B cell (primary cell): ENCODE measurements around the gene SIRPA. TPM values are rescaled to one million over a fixed set of nuclear protein-coding genes. Genes with fewer than 3 reads are reported as not detected.

ENCODE experiments used
- ATAC-seq: fragments of 200-7000 bp; cut with Tn5 transposase; one replicate; pipeline ENCODE4 v1.10.0; 2021; ENCODE audit warnings: low read depth, mild to moderate bottlenecking, moderate number of reproducible peaks, moderate library complexity
- CTCF ChIA-PET: fragments of 350-600 bp; sonication (Branson Sonifier 250); formaldehyde crosslinking; loops from one replicate; lab custom pipeline; 2021; ENCODE audit warnings: antibody characterized with exemption, inconsistent platforms; lab: Charles Lee
- POLR2A ChIA-PET: fragments of 350-600 bp; sonication (Branson Sonifier 250); formaldehyde crosslinking; loops from one replicate; lab custom pipeline; 2021; ENCODE audit warnings: antibody characterized with exemption; lab: Charles Lee
- DNase-seq: peaks from one replicate; pipeline ENCODE4 v3.0.0; 2013
- H2AFZ ChIP-seq: 2 replicates; pipeline ENCODE4 v1.6.1; 2012; ENCODE audit warnings: mild to moderate bottlenecking, low read depth, low read length; ENCODE audit not compliant: insufficient read depth, poor library complexity, severe bottlenecking
- H3K27ac ChIP-seq, 2 donors: 1 replicate in 1 of 2; 2 replicates in 1 of 2; pipeline ENCODE4 v1.5.1; 2012 to 2013; ENCODE audit warnings: low read length in 2 of 2, mild to moderate bottlenecking in 2 of 2, moderate library complexity in 1 of 2
- H3K27me3 ChIP-seq, 4 experiments: fragments of 200-600 bp in 1 of 4; sonication (generic) in 1 of 4; replicated peaks in 1 of 4; 1 replicate in 2 of 4; 2 replicates in 2 of 4; pipeline versions ENCODE4 v1.6.1 to v1.7.0; 2013 to 2016; ENCODE audit warnings: low read length in 3 of 4, mild to moderate bottlenecking in 2 of 4, mixed read lengths in 1 of 4, moderate library complexity in 1 of 4; ENCODE audit not compliant: insufficient read depth in 4 of 4, control insufficient read depth in 3 of 4; ENCODE audit errors: control extremely low read depth in 1 of 4
- H3K36me3 ChIP-seq, 2 experiments: replicated peaks in 1 of 2; 1 replicate in 1 of 2; 2 replicates in 1 of 2; pipeline versions ENCODE4 v1.6.1 to v1.7.1; 2013; ENCODE audit warnings: low read length in 1 of 2; ENCODE audit not compliant: insufficient read depth in 2 of 2, control insufficient read depth in 1 of 2; ENCODE audit errors: control extremely low read depth in 1 of 2, extremely low read depth in 1 of 2
- H3K4me1 ChIP-seq, 2 donors: fragments of 200-600 bp in 1 of 2; sonication (generic) in 1 of 2; 1 replicate in 1 of 2; 2 replicates in 1 of 2; pipeline versions ENCODE4 v1.5.1 to v1.6.1; 2013 to 2017; ENCODE audit warnings: low read length in 2 of 2; ENCODE audit not compliant: control insufficient read depth in 2 of 2, insufficient read depth in 2 of 2
- H3K4me2 ChIP-seq: replicated peaks from 2 replicates; pipeline ENCODE3; 2012; ENCODE audit warnings: mild to moderate bottlenecking, low read depth, low read length; ENCODE audit not compliant: poor library complexity, severe bottlenecking
- H3K4me3 ChIP-seq, 5 experiments: fragments of 200-600 bp in 1 of 5; sonication (generic) in 1 of 5; 1 replicate in 3 of 5; 2 replicates in 2 of 5; pipeline versions ENCODE4 v1.5.1 to v1.7.0; 2011 to 2016; ENCODE audit warnings: low read length in 4 of 5, mild to moderate bottlenecking in 4 of 5, low read depth in 2 of 5, control low read depth in 1 of 5, moderate library complexity in 1 of 5; ENCODE audit not compliant: insufficient read depth in 1 of 5; ENCODE audit errors: control extremely low read depth in 1 of 5, extremely low read depth in 1 of 5
- H3K79me2 ChIP-seq: fragments of 200-600 bp; sonication (generic); one replicate; pipeline ENCODE4 v1.6.0; 2016; ENCODE audit warnings: low read length; ENCODE audit not compliant: control insufficient read depth, insufficient read depth
- H3K9ac ChIP-seq: fragments of 200-600 bp; sonication (generic); 2 replicates; pipeline ENCODE4 v1.6.1; 2017; ENCODE audit warnings: mild to moderate bottlenecking, low read length, moderate library complexity
- H3K9me3 ChIP-seq, 3 donors: one replicate each; pipeline versions ENCODE4 v1.6.1 to v1.7.1; 2013; ENCODE audit warnings: low read length in 2 of 3; ENCODE audit not compliant: control insufficient read depth in 2 of 3, insufficient read depth in 1 of 3; ENCODE audit errors: control extremely low read depth in 1 of 3
- H4K20me1 ChIP-seq: 2 replicates; pipeline ENCODE4 v1.6.0; 2012; ENCODE audit warnings: mild to moderate bottlenecking, low read length; ENCODE audit not compliant: insufficient read depth, control insufficient read depth, poor library complexity, severe bottlenecking
- H3K27ac Mint-ChIP-seq: one replicate; pipeline ENCODE4 v1.8.0; 2021; ENCODE audit warnings: mixed read lengths
- H3K27me3 Mint-ChIP-seq: one replicate; pipeline ENCODE4 v1.8.0; 2021; ENCODE audit warnings: mixed read lengths
- H3K4me1 Mint-ChIP-seq: one replicate; pipeline ENCODE4 v1.8.0; 2021; ENCODE audit warnings: mixed read lengths
- H3K4me3 Mint-ChIP-seq: one replicate; pipeline ENCODE4 v1.8.0; 2021; ENCODE audit warnings: mixed read lengths
- H3K9me3 Mint-ChIP-seq: one replicate; pipeline ENCODE4 v1.8.0; 2022; ENCODE audit warnings: mixed read lengths; ENCODE audit not compliant: insufficient read depth
- CTCF ChIP-seq: fragments of 200-600 bp; IDR thresholded peaks from one replicate; pipeline ENCODE4 v1.8.0; 2022; ENCODE audit warnings: antibody characterized with exemption, mild to moderate bottlenecking
- EZH2 ChIP-seq: IDR thresholded peaks from 2 replicates; pipeline ENCODE4 v1.6.1; 2012; ENCODE audit warnings: borderline replicate concordance, low read depth, mild to moderate bottlenecking, moderate library complexity, low read length; ENCODE audit not compliant: insufficient read depth, poor library complexity, severe bottlenecking
- WGBS: methylation state at CpG from one replicate; pipeline ENCODE4 v1.1.5; 2013; ENCODE audit warnings: missing lambda C conversion rate; ENCODE audit not compliant: insufficient coverage; 5-methylcytosine and 5-hydroxymethylcytosine counted together
- intact Hi-C: fragments of 100-400 bp; cut with micrococcal nuclease; formaldehyde crosslinking; loops from one replicate; pipeline ENCODE4 v1.10.0; 2022
- polyA plus RNA-seq: library from polyadenylated mRNA; depleted of rRNA; stranded (reverse); fragments of >200 nt; gene quantifications from 2 replicates; pipeline ENCODE4 v1.2.3, GENCODE V29; 2012
- total RNA-seq, 2 donors: library from RNA; stranded (reverse); fragments of 120-200 nt in 1 of 2; gene quantifications; 1 replicate in 1 of 2; 2 replicates in 1 of 2; pipeline versions ENCODE4 v1.2.3 to v1.2.4, GENCODE V29; 2013 to 2022

Gene SIRPA
- total and polyA plus RNA-seq, 2 donors (not counting 1 experiment from before 2014, with no cell fraction given) = 0.94 to 10.2 TPM

- ATAC-seq (no peak), DNase-seq (no peak)
- no peaks in the 10 kb centered on the region for H3K9me3 Mint-ChIP-seq
- ChIA-PET POLR2A (no interaction called here), CTCF (interaction anchor here (1.6 kb wide), 1 partner anchor 265 kb away, joined by 3 read pairs; no protein-coding TSS in a partner anchor)
- no peaks in the 10 kb centered on the region for H4K20me1 ChIP-seq
- H3K4me1 Mint-ChIP-seq = peaks cover 13% of the 10 kb centered on the region
- H3K4me1 ChIP-seq = peaks cover 5 to 6% of the 10 kb centered on the region in 2 donors
- H3K27ac ChIP-seq = no peak overlapping the region
- TF ChIP-seq EZH2 = no peak
- TF ChIP-seq CTCF = no peak
- H3K4me3 ChIP-seq = no peak overlapping the region
- H3K9me3 ChIP-seq = no peaks in the 10 kb centered on the region
- no peaks in the 10 kb centered on the region for H3K27me3 ChIP-seq
- H3K9ac ChIP-seq = no peak overlapping the region
- H2AFZ ChIP-seq = no peak overlapping the region
- H3K79me2 ChIP-seq = no peaks in the 10 kb centered on the region
- no peaks in the 10 kb centered on the region for H3K27me3 Mint-ChIP-seq
- H3K36me3 ChIP-seq = no peaks in the 10 kb centered on the region
- no peak overlapping the region for H3K4me3 Mint-ChIP-seq
- H3K27ac Mint-ChIP-seq = no peak overlapping the region
- intact Hi-C loops = no loop called here
- H3K4me2 ChIP-seq = no peak overlapping the region
- 83% methylated on average over 3 of the region's 4 CpGs for WGBS
These were observed 13.9 kb downstream of the SIRPA start for GRCh38 chr20:1909097-1909496.

GRCh38 chr20:1911536-1911935, 16.3 kb downstream of the SIRPA start:
- Mint-ChIP-seq H3K27ac (no peak overlapping the region), H3K4me3 (no peak overlapping the region), H3K27me3 (no peaks in the 10 kb centered on the region), H3K4me1 (peaks cover 7% of the 10 kb centered on the region), H3K9me3 (no peaks in the 10 kb centered on the region)
- Histone ChIP-seq H3K27me3 (no peaks in the 10 kb centered on the region), H3K9ac (no peak overlapping the region), H3K36me3 (no peaks in the 10 kb centered on the region), H3K4me1 (peaks cover 5 to 6% of the 10 kb centered on the region in 2 donors), H3K27ac (no peak overlapping the region), H2AFZ (no peak overlapping the region), H3K4me2 (no peak overlapping the region), H3K4me3 (no peak overlapping the region), H3K9me3 (no peaks in the 10 kb centered on the region), H3K79me2 (no peaks in the 10 kb centered on the region), H4K20me1 (no peaks in the 10 kb centered on the region)
- TF ChIP-seq CTCF (no peak), EZH2 (no peak)
- intact Hi-C loops = no loop called here
- ATAC-seq (no peak), DNase-seq (no peak)
- ChIA-PET POLR2A (no interaction called here), CTCF (interaction anchor here (0.7 kb wide), 1 partner anchor 265 kb away, joined by 4 read pairs; no protein-coding TSS in a partner anchor)
- 95% methylated on average over 10 of the region's 10 CpGs for WGBS
